ENCODE measurements around the gene CAMSAP1.

Gene CAMSAP1

GRCh38 chr9:135928074-135928730 lies 20.9 kb upstream of the CAMSAP1 start:
- no peak overlapping the region for H3K4me3 ChIP-seq (ENCODE audit: low read depth, low read length)
- TF ChIP-seq CTCF (IDR thresholded peaks at IDR 0.05; ENCODE audit: borderline replicate concordance, insufficient read depth, low read depth, low read length): no peak

GRCh38 chr9:135927195-135928013 lies 20.1 kb upstream of the CAMSAP1 start:
- no peak for TF ChIP-seq CTCF (IDR thresholded peaks at IDR 0.05; ENCODE audit: borderline replicate concordance, insufficient read depth, low read depth, low read length)
- H3K4me3 ChIP-seq (ENCODE audit: low read depth, low read length): no peak overlapping the region

- no peak overlapping the region for H3K4me3 ChIP-seq (ENCODE audit: low read depth, low read length)
- no peak for TF ChIP-seq CTCF (IDR thresholded peaks at IDR 0.05; ENCODE audit: borderline replicate concordance, insufficient read depth, low read depth, low read length)
Observed at GRCh38 chr9:135926402-135927194, 19.3 kb upstream of the CAMSAP1 start.

- no peak overlapping the region for H3K4me3 ChIP-seq (ENCODE audit: low read depth, low read length)
- no peak for TF ChIP-seq CTCF (IDR thresholded peaks at IDR 0.05; ENCODE audit: borderline replicate concordance, insufficient read depth, low read depth, low read length)
Observed at GRCh38 chr9:135925496-135926133, 18.3 kb upstream of the CAMSAP1 start.

- H3K4me3 ChIP-seq (ENCODE audit: low read depth, low read length): no peak overlapping the region
- TF ChIP-seq CTCF (IDR thresholded peaks at IDR 0.05; ENCODE audit: borderline replicate concordance, insufficient read depth, low read depth, low read length): no peak
Observed at GRCh38 chr9:135924628-135925338, 17.4 kb upstream of the CAMSAP1 start.

- no peak overlapping the region for H3K4me3 ChIP-seq (ENCODE audit: low read depth, low read length)
- TF ChIP-seq CTCF (IDR thresholded peaks at IDR 0.05; ENCODE audit: borderline replicate concordance, insufficient read depth, low read depth, low read length): no peak
Observed at GRCh38 chr9:135923508-135923907, 16.2 kb upstream of the CAMSAP1 start.
